Measurements from ENCODE around the gene RTL5.

DNA sequence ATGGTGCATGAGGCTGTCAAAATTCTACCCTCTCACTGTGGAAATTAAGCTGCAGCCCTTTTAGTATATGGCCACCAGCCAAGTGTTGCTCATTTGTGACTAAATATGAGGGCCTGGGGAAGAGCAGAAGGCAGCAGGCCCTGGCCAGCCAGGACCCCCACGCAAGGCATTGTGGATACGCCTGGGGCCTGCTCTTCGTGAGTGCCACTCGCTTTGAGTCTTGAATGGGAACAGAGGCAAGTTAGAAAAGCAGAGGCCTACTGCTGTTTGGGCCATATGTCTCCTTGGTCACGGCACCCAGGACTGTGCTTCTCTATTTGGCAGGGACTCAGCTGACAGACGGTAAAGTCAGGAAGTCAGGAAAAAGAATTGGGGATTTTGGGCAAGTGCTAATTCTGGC lies 10.9 kb downstream of the RTL5 start:
- TF ChIP-seq CTCF (IDR thresholded peaks at IDR 0.05; ENCODE audit: insufficient read depth, low read length) (no peak), REST (IDR thresholded peaks at IDR 0.05; ENCODE audit: insufficient replicate concordance, low read depth) (no peak), GABPA (IDR thresholded peaks at IDR 0.05; ENCODE audit: low read depth) (no peak), POLR2AphosphoS5 (IDR thresholded peaks at IDR 0.05; ENCODE audit: low read depth) (no peak)

Measured in HL-60 (cell line).